NCI-H2107 treated with DMSO at 0.1 percent for 48 hours (cell line): ENCODE measurements around the gene BTLA.
"Not testable (repeated sequence)": the region's sequence is repeated elsewhere in the genome, so short reads cannot be mapped to it uniquely, and the experiment has no call there.

Source experiments
- DNase-seq: peaks from one replicate; lab custom pipeline; 2025; ENCODE audit not compliant: unreplicated experiment; lab: John Stamatoyannopoulos, UW

Gene BTLA

GRCh38 chr3:112492124-112492523, 7.1 kb downstream of the BTLA start:
- DNase-seq, result no peak

DNA sequence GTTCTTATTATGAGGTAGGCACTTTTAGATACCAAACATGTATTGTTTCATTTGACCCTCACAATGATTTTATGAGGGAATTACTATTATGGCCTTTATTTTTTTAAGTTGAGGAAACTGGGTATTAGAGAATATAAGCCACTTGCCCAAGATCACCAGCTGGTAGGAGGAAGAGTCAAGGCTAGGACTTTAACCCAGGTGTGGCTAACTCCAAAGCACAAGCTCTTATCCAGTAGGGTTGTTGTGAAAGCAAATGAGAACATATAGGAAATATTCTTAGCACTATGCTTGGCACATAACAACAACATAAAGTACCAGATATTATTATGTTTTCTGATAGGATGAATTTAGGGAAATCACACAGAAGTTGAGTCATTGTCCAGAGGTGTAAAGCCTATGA, 7.9 kb downstream of the BTLA start:
- no peak for DNase-seq

- DNase-seq, result no peak
Measured at GRCh38 chr3:112489674-112490479, 9.4 kb downstream of the BTLA start.

- DNase-seq, result no peak
Measured at GRCh38 chr3:112486811-112487505, 12.3 kb downstream of the BTLA start.

GRCh38 chr3:112484352-112484751, 14.9 kb downstream of the BTLA start:
- no peak for DNase-seq

DNA sequence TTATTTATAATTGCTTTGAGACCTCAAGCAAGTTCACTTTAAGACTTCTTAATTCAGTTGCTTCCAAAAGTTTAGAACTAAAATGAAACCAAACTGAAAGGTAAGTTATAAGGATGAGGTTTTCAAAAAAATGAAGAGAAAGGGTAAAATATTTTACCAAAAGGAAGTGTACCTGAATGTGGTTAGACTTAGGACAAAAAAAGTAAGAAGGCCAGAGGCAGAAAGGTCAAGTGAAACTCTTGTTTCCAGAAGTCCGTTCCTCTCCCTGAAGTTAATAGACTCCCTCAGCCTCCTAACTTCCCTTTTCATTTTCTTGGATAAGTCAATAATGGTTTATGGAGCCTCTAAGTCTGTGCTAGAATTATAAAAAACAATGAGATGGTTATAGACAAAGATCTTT, 16.6 kb downstream of the BTLA start:
- no peak for DNase-seq

DNA sequence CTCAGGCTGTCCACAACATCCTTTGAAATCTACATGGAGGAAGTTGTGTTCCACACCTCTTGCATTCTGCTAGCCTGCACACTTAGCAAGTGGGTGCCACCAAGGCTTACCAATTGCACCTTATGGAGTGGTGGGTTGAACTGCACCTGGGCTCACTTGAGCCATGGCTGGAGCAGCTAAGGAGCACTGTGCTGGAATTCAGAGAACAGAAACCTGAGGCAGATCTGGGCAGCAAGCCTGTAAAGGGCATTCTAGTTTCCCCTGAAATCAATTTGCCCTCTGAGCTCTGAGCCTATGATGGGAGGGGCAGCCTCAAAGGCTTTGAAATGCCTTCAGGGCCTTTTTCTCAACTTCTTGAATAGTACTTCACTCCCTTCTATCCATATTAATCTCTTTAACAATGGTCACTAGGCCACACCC, 18.0 kb downstream of the BTLA start:
- DNase-seq, result no peak

DNA sequence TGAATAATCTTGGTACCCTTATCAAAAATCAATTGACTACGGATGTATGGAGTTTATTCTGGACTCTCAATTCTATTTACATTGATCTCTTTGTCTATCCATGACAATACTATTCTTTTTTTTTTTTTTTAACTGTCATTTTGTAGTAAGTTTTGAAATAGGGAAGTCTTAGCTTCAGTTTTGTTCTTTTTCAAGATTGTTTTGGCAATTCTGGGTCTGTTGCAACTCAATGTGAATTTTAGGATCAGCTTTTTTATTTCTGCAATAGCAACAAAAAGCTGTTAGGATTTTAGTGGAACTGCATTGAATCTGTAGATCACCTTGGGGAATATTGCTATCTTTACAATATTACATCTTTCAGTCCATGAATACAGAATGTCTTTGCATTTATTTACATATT, 21.4 kb downstream of the BTLA start:
- DNase-seq, result no peak

DNA sequence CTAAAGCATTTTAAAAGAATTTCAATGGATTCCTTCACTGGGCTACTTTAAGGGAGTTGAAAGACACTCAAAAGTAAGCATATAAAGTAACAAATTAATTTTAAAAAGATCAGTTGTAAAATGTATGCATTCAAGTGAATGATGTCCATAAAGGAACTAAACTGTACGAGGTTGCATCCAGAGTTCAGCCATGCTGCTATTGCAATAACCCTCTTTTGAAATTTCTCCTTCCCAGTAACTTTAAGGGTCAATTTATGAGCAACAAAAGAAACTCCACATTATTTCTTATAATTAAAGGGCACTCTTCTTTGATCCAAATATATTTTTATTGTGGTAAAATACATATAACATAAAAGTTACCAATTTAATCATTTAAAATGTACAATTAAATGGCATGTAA, 22.9 kb downstream of the BTLA start:
- no peak for DNase-seq

DNA sequence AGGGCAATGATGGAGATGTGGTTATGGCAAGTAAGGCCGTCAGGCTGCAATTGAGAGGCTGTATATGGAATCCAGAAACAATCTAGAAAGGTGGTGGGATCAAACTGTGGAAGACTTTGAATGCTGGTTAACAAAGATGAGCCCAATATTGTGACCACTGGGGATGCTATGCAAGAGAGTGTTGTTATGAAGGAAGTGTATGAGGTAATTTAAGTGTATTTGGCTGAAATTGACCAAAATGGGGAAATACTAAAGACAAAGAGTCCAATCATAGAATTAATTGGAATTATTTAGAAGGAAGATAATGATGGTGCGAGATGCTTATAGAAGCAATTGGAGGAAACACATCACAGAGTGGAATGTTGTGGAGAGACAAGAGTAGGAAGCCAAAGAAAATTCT, 24.5 kb downstream of the BTLA start:
- DNase-seq, result no peak

DNA sequence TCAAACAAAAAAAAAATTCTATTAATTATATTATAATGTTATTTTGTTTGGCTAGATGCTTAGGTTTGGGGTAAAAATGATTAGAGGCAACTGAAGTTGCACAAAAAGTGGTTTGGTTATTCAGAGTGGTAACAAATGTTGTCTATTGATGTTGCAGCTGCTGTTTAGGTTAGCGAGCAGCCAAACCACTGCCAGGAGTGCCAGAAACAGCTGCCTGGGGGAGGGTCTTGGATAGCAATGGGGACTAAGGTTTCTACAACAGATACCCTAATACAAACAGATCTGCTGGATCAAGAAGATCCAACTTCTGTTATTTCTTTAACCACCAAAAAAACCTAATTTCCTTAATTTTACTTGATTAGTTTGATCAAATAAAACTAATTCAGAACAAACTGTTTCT, 26.6 kb downstream of the BTLA start:
- DNase-seq, result no peak

DNA sequence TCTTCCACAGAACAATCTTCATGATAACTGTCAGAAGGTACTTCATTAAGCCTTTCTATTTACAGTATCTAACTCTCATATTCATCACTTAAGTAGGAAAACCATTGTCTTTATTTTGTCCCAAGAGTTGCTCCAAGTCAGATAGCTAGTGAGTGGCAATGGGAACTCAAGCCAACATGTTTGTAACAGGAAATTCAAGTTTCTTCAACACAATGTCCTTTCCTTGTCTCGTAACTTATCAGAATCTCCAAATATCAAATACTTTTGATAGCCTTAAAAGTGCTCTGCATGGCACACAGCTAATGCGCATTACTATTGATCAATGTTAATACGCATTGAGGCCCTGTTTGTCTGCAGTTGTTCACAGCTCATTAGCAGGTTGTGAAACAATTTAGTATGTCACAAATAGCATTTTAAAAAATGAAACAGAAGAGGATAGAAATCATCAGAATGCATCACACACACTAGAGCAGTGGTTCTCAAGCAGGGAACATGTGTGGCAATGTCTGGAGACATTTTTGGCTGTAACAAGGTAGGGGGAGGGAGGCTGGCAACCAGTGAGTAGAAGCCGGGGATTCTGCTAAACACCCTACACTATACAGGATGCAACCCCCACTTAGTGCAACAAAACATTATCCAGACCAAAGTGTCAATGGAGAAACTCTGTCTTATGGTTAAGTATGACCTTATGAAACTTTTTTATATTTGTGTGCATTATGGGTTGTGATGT, 27.5 kb downstream of the BTLA start:
- DNase-seq, result no peak

DNA sequence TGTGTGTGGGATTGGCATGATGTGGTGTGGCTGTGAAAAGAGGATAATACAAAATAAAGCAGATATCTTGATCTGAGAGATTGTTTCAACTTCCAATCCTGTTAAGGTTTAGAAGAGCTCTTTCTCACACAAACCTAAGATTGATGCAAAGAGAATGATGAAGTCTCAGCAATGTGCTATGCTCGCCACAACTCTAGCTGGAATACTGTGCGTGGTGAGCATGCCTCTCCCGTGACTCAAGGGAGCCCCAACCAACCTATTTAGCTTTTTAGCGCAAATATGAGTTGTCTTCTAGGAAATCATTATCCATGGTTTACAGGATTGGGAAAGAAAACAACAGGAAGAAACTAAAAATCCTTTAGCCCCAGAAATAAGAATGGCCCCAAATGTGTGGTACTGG, 28.5 kb downstream of the BTLA start:
- DNase-seq, result no peak

DNA sequence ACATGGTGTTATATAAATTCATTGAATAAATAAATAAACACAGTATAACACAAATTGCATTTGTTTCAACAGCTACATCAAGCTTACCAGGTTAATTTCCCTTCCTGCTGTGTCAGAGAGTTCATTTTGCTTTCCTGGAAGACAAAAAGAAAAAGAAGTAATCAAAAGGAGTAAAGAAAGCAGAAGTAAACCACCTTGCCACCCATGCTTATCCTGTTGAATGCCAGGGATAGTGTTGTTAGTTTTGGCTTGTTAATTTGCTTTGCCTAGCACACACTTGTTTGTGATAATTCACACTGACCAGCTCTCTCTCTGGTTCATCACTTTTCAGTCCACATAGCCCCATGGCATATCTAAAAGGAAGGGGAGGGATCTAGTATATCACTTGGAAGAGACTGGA, 29.6 kb downstream of the BTLA start:
- DNase-seq, result no peak

DNA sequence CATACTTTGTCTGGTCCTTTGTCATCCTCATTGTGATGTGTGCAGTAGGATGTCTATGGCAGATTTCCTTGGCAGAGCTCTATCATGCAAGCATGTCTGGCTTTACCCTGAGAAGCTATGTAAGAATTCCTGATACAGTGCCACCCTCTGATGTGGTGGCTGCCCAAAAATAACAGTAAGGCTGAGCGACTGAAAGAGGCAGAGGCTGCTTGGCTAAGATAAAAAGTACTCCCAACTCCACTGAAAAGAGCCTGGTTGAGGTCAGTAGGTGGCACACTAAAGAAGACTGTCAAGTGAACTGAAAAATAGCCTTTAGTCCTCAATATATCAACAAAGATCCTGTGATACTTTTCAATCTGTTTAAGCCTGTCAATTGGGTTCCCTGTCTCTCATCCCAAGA, 31.7 kb downstream of the BTLA start:
- no peak for DNase-seq

GRCh38 chr3:112466020-112466419, 33.3 kb downstream of the BTLA start:
- no peak for DNase-seq

- DNase-seq, result no peak
Measured at GRCh38 chr3:112464264-112464663, 35.0 kb downstream of the BTLA start.

- no peak for DNase-seq
Measured at GRCh38 chr3:112463250-112463649, 36.0 kb downstream of the BTLA start.

DNA sequence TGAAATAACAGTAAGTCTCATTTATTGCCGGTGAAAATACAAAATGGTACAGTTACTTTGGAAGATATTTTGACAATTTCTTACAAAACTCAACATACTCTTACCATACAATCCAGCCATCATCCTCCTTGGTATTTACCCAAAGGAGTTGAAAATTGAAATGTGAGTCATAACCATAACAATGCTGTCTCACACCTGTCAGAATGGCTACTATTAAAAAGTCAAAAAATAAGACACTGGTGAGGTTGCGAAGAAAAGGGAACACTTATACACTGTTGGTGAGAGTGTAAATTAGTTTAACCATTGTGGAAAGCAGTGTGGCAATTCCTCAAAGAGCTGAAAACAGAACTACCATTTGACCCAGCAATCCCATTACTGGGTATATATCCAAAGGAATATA, 37.5 kb downstream of the BTLA start:
- DNase-seq, result not testable (repeated sequence)

GRCh38 chr3:112460519-112461195, 38.6 kb downstream of the BTLA start:
- DNase-seq, result no peak

GRCh38 chr3:112459750-112460149, 39.5 kb downstream of the BTLA start:
- no peak for DNase-seq
